ENCODE results near the gene TOM1L2. TPM values are rescaled to one million over a fixed set of nuclear protein-coding genes. Genes with fewer than 3 reads are reported as not detected.
"Not testable (repeated sequence)": the region's sequence is repeated elsewhere in the genome, so short reads cannot be mapped to it uniquely, and the experiment has no call there.

The TOM1L2 gene
- total RNA-seq, 4 donors from 2014 or later: 119 to 555 (median 155) TPM

DNA sequence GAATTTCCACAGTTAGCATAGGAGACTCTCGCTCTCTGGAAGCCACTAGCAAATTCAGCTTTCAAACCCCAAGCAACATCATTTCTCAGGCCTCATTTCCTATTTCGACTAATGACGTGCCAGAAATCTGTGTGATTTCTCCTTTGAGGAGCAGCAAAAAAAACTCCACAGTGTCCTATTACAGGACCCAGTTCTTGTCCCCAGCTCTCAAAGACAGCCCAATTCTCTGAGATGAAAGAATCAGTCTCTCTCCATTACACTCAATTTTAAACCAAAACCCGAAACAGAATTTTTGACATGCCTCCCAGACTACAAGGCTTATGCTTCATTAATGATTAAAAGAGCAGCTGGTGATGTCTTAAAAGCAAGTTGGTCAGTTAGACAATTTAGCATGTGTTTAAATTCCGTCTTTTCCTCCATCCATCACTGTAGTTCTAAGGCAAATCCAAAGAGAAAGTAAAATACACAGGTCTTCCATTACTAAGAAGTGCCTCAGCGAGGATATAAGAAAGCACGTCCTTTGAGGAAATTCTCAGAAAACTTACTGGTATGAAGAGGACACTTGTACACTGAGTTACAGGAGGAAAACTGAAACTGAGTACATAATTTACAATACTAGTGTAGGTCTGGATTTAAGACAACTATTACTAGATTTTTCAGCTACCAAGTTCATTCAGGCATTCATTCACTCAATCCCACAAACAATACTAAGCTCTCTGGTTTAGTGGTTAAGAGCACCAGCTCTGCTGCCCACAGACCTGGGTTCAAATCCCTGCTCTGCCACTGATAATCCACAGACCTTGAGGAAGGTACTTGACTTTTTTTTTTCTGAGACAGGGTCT lies 12.5 kb downstream of the TOM1L2 start:
- H3K4me3 ChIP-seq (ENCODE audit: low read depth, poor library complexity, severe bottlenecking): no peak overlapping the region
- intact Hi-C loops (cut with DNase I; ENCODE audit: low total_unique reads): no loop called here

GRCh38 chr17:17958982-17959381 lies 13.2 kb downstream of the TOM1L2 start:
- DNase-seq (ENCODE audit: low spot score in 2 of 2): no peak
- no peak overlapping the region for H3K4me3 ChIP-seq (ENCODE audit: low read depth, poor library complexity, severe bottlenecking)
- intact Hi-C loops (cut with DNase I; ENCODE audit: low total_unique reads): no loop called here
- 55 to 65% methylated on average over 5 of the region's 5 CpGs for WGBS, 2 donors
- no peak for TF ChIP-seq POLR2A (IDR thresholded peaks at IDR 0.05)
- TF ChIP-seq, protein P1, sequence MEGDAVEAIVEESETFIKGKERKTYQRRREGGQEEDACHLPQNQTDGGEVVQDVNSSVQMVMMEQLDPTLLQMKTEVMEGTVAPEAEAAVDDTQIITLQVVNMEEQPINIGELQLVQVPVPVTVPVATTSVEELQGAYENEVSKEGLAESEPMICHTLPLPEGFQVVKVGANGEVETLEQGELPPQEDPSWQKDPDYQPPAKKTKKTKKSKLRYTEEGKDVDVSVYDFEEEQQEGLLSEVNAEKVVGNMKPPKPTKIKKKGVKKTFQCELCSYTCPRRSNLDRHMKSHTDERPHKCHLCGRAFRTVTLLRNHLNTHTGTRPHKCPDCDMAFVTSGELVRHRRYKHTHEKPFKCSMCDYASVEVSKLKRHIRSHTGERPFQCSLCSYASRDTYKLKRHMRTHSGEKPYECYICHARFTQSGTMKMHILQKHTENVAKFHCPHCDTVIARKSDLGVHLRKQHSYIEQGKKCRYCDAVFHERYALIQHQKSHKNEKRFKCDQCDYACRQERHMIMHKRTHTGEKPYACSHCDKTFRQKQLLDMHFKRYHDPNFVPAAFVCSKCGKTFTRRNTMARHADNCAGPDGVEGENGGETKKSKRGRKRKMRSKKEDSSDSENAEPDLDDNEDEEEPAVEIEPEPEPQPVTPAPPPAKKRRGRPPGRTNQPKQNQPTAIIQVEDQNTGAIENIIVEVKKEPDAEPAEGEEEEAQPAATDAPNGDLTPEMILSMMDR (IDR thresholded peaks at IDR 0.05): no peak

More for the DNA sequence above, 12.5 kb downstream of the TOM1L2 start:
- 36 to 49% methylated on average over 7 of the region's 7 CpGs for WGBS, 2 donors
- no peak for TF ChIP-seq POLR2A (IDR thresholded peaks at IDR 0.05)
- TF ChIP-seq, protein P1 (IDR thresholded peaks at IDR 0.05): no peak
- DNase-seq (ENCODE audit: low spot score in 2 of 2): no peak

DNA sequence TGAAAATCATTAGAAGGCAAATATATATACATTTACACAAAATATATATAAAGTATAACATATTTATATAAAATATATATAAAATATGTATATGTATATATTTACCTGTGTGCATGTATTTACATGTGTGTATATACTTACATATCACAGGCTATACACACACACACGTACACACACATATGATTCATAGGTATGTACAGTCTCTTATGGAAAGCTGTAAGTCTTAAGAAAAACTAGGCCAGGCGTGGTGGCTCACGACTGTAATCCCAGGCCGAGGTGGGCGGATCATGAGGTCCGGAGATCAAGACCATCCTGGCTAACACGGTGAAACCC lies 14.7 kb downstream of the TOM1L2 start:
- TF ChIP-seq, protein P1 (IDR thresholded peaks at IDR 0.05): no peak
- no peak for TF ChIP-seq POLR2A (IDR thresholded peaks at IDR 0.05)
- no peak for DNase-seq (ENCODE audit: low spot score in 2 of 2)
- H3K4me3 ChIP-seq (ENCODE audit: low read depth, poor library complexity, severe bottlenecking): no peak overlapping the region
- intact Hi-C loops (cut with DNase I; ENCODE audit: low total_unique reads): no loop called here
- 70 to 71% methylated on average over 7 of the region's 7 CpGs for WGBS, 2 donors

- DNase-seq (ENCODE audit: low spot score in 2 of 2); H3K4me3 ChIP-seq (ENCODE audit: low read depth, poor library complexity, severe bottlenecking); intact Hi-C loops (cut with DNase I; ENCODE audit: low total_unique reads): not testable (repeated sequence)
- 98% methylated on average over 12 of the region's 12 CpGs for WGBS, 2 donors
These were observed 16.3 kb downstream of the TOM1L2 start for GRCh38 chr17:17955790-17956341.

GRCh38 chr17:17954079-17954478 lies 18.1 kb downstream of the TOM1L2 start:
- 95 to 97% methylated on average over 3 of the region's 3 CpGs for WGBS, 2 donors
- TF ChIP-seq, protein P1 (IDR thresholded peaks at IDR 0.05): no peak
- TF ChIP-seq POLR2A (IDR thresholded peaks at IDR 0.05): no peak
- no peak for DNase-seq (ENCODE audit: low spot score in 2 of 2)
- intact Hi-C loops (cut with DNase I; ENCODE audit: low total_unique reads): no loop called here
- H3K4me3 ChIP-seq (ENCODE audit: low read depth, poor library complexity, severe bottlenecking): no peak overlapping the region

DNA sequence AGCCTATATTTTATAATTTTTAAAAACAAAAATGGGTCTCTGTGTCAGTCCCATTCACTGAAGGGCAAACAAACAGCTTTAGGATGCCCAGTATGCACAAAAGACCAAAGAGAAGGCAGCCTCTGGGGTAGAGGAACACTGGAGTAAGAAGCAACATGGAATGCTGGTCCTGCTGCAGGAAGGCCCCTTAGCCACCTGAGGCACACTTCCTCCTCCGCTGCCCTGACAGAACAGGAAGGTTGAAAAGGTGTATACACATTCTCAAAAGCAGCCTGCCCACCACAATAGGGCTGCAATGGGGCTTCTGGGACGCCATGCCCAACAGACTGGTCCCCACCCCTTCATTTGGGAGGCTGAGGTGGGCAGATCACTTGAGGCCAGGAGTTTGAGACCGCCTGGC lies 19.5 kb downstream of the TOM1L2 start:
- intact Hi-C loops (cut with DNase I; ENCODE audit: low total_unique reads): no loop called here
- DNase-seq (ENCODE audit: low spot score in 2 of 2): no peak
- WGBS, 2 donors: 87 to 96% methylated on average over 3 of the region's 3 CpGs
- TF ChIP-seq, protein P1 (IDR thresholded peaks at IDR 0.05): no peak
- no peak for TF ChIP-seq POLR2A (IDR thresholded peaks at IDR 0.05)
- H3K4me3 ChIP-seq (ENCODE audit: low read depth, poor library complexity, severe bottlenecking): no peak overlapping the region

Measured in lower leg skin (tissue), 4 donors.